Measurements from ENCODE around the gene TNFRSF8. TPM values are rescaled to one million over a fixed set of nuclear protein-coding genes. Genes with fewer than 3 reads are reported as not detected.

TNFRSF8 gene
- polyA plus RNA-seq, 1 of the 3 experiments (the other 2 are of a cell fraction), result 0.07 TPM

DNA sequence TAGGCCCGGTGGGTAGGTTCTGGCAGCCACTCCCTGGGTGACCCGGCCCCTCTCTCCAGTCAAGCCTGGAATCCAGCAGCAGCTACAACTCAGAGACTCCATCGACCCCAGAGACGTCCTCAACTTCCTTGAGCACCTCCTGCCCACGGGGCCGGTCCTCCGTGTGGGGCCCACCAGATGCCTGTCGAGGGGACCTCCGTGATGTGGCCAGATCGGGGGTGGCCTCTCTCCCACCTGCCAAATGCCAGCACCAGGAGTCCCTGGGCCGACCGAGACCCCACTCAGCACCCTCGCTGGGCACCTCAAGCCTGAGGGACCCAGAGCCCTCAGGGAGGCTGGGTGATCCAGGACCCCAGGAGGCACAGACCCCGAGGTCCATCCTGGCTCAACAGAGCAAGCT, 41.1 kb upstream of the TNFRSF8 start:
- H3K4me1 ChIP-seq (ENCODE audit: control insufficient read depth in 1 of 2, insufficient read depth in 2 of 2, low read depth in 1 of 2, low read length in 1 of 2), result no peaks in the 10 kb centered on the region; a peak in 1 of 4 replicates
- H3K9me3 ChIP-seq, result no peaks in the 10 kb centered on the region
- H2AFZ ChIP-seq (ENCODE audit: low read depth), result no peak overlapping the region
- no peak for DNase-seq
- ChIA-PET CTCF (interaction anchor here (1.0 kb wide), 1 partner anchor 9 kb away, joined by 4 read pairs; no protein-coding TSS in a partner anchor), POLR2A (no interaction called here)
- H3K9me2 ChIP-seq, result no peaks in the 10 kb centered on the region
- no peak overlapping the region for H3K4me3 ChIP-seq (ENCODE audit: low read depth in 2 of 2, low read length in 1 of 2)
- H3K4me2 ChIP-seq, result no peak overlapping the region
- TF ChIP-seq, protein P1, sequence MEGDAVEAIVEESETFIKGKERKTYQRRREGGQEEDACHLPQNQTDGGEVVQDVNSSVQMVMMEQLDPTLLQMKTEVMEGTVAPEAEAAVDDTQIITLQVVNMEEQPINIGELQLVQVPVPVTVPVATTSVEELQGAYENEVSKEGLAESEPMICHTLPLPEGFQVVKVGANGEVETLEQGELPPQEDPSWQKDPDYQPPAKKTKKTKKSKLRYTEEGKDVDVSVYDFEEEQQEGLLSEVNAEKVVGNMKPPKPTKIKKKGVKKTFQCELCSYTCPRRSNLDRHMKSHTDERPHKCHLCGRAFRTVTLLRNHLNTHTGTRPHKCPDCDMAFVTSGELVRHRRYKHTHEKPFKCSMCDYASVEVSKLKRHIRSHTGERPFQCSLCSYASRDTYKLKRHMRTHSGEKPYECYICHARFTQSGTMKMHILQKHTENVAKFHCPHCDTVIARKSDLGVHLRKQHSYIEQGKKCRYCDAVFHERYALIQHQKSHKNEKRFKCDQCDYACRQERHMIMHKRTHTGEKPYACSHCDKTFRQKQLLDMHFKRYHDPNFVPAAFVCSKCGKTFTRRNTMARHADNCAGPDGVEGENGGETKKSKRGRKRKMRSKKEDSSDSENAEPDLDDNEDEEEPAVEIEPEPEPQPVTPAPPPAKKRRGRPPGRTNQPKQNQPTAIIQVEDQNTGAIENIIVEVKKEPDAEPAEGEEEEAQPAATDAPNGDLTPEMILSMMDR (IDR thresholded peaks at IDR 0.05), result no peak
- no peak overlapping the region for H3K27ac ChIP-seq (ENCODE audit: low read depth in 2 of 2, low read length in 1 of 2)
- peaks cover 11% of the 10 kb centered on the region in 2 experiments for H3K36me3 ChIP-seq (replicated peaks in 1 of 2; ENCODE audit: control insufficient read depth in 1 of 2, insufficient read depth in 2 of 2, low read length in 1 of 2)
- H3F3A ChIP-seq (replicated peaks; ENCODE audit: insufficient read depth), result no peaks in the 10 kb centered on the region
- 86% methylated on average over 1 of the region's 14 CpGs for WGBS (ENCODE audit: low lambda C conversion rate)
- no peaks in the 10 kb centered on the region for H3K27me3 ChIP-seq (ENCODE audit: insufficient read depth)
- H4K20me1 ChIP-seq (ENCODE audit: insufficient read depth), result no peaks in the 10 kb centered on the region
- no peak overlapping the region for H3K9ac ChIP-seq
- H3K79me2 ChIP-seq (ENCODE audit: insufficient read depth), result peaks cover 22% of the 10 kb centered on the region

DNA sequence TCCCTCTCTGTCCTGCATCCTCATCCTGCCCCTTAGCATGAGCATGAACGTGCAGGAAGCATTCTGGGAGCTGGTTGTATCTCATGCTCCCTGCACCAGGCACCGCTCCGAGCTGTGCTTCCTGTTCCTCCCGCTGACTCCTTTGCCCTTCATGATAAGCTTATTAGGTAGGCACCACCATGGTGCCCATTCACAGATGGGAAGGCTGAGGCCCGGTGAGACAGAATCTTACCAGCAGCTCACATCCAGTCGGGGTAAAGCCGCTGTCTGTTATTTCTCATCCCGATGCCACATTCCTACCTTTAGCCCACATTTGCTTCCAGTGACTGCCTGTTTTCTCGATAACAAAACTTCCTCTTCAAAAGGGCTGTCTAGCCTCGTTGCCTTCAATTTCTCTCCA, 36.5 kb upstream of the TNFRSF8 start:
- no peak for DNase-seq
- Histone ChIP-seq H3F3A (replicated peaks; ENCODE audit: insufficient read depth) (no peaks in the 10 kb centered on the region), H3K9me3 (no peaks in the 10 kb centered on the region), H2AFZ (ENCODE audit: low read depth) (no peak overlapping the region), H3K27ac (ENCODE audit: low read depth in 2 of 2, low read length in 1 of 2) (no peak overlapping the region), H4K20me1 (ENCODE audit: insufficient read depth) (no peaks in the 10 kb centered on the region), H3K79me2 (ENCODE audit: insufficient read depth) (no peaks in the 10 kb centered on the region), H3K4me3 (ENCODE audit: low read depth in 2 of 2, low read length in 1 of 2) (no peak overlapping the region), H3K9ac (no peak overlapping the region), H3K4me1 (ENCODE audit: control insufficient read depth in 1 of 2, insufficient read depth in 2 of 2, low read depth in 1 of 2, low read length in 1 of 2) (no peaks in the 10 kb centered on the region), H3K27me3 (ENCODE audit: insufficient read depth) (no peaks in the 10 kb centered on the region), H3K36me3 (replicated peaks in 1 of 2; ENCODE audit: control insufficient read depth in 1 of 2, insufficient read depth in 2 of 2, low read length in 1 of 2) (peaks cover 14 to 18% of the 10 kb centered on the region in 2 experiments), H3K4me2 (no peak overlapping the region), H3K9me2 (no peaks in the 10 kb centered on the region)
- WGBS (ENCODE audit: low lambda C conversion rate), result 93% methylated on average over 10 of the region's 10 CpGs
- ChIA-PET POLR2A (interaction anchor here (0.7 kb wide), 1 partner anchor 48 kb away, joined by 3 read pairs; no protein-coding TSS in a partner anchor), CTCF (interaction anchor here (1.4 kb wide), 1 partner anchor 52 kb away, joined by 3 read pairs; no protein-coding TSS in a partner anchor)
- no peak for TF ChIP-seq MXI1 (IDR thresholded peaks at IDR 0.05; ENCODE audit: low read depth, low read length)
- TF ChIP-seq RXRA (IDR thresholded peaks at IDR 0.05; ENCODE audit: borderline replicate concordance, low read depth), result no peak
- TF ChIP-seq FOSL2 (IDR thresholded peaks at IDR 0.05; ENCODE audit: borderline replicate concordance, low read depth), result no peak
- TF ChIP-seq ELF1 (IDR thresholded peaks at IDR 0.05), result no peak
- no peak for TF ChIP-seq RFX5 (IDR thresholded peaks at IDR 0.05; ENCODE audit: low read length)
- no peak for TF ChIP-seq POLR2AphosphoS5 (IDR thresholded peaks at IDR 0.05; ENCODE audit: low read depth, low read length)
- TF ChIP-seq, protein P2, sequence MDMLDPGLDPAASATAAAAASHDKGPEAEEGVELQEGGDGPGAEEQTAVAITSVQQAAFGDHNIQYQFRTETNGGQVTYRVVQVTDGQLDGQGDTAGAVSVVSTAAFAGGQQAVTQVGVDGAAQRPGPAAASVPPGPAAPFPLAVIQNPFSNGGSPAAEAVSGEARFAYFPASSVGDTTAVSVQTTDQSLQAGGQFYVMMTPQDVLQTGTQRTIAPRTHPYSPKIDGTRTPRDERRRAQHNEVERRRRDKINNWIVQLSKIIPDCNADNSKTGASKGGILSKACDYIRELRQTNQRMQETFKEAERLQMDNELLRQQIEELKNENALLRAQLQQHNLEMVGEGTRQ (IDR thresholded peaks at IDR 0.05; ENCODE audit: borderline replicate concordance, low read depth, low read length), result no peak
- TF ChIP-seq EZH2phosphoT487 (IDR thresholded peaks at IDR 0.05; ENCODE audit: borderline replicate concordance, low read depth), result no peak
- TF ChIP-seq SMC3 (IDR thresholded peaks at IDR 0.05; ENCODE audit: low read depth, low read length), result no peak
- no peak for TF ChIP-seq YY1 (IDR thresholded peaks at IDR 0.05; ENCODE audit: low read depth)
- TF ChIP-seq CHD2 (IDR thresholded peaks at IDR 0.05; ENCODE audit: low read length, partially characterized antibody), result no peak
- TF ChIP-seq, protein P3, sequence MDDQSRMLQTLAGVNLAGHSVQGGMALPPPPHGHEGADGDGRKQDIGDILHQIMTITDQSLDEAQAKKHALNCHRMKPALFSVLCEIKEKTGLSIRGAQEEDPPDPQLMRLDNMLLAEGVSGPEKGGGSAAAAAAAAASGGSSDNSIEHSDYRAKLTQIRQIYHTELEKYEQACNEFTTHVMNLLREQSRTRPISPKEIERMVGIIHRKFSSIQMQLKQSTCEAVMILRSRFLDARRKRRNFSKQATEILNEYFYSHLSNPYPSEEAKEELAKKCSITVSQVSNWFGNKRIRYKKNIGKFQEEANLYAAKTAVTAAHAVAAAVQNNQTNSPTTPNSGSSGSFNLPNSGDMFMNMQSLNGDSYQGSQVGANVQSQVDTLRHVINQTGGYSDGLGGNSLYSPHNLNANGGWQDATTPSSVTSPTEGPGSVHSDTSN (IDR thresholded peaks at IDR 0.05), result no peak
- no peak for TF ChIP-seq TCF12 (IDR thresholded peaks at IDR 0.05)
- TF ChIP-seq, protein P4, sequence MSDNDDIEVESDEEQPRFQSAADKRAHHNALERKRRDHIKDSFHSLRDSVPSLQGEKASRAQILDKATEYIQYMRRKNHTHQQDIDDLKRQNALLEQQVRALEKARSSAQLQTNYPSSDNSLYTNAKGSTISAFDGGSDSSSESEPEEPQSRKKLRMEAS (IDR thresholded peaks at IDR 0.05; ENCODE audit: low read depth), result no peak
- no peak for TF ChIP-seq NRF1 (IDR thresholded peaks at IDR 0.05; ENCODE audit: low read depth, low read length)
